ENCODE data around the gene NEU4.
"Not testable (repeated sequence)": the region's sequence is repeated elsewhere in the genome, so short reads cannot be mapped to it uniquely, and the experiment has no call there.

NEU4 gene

DNA sequence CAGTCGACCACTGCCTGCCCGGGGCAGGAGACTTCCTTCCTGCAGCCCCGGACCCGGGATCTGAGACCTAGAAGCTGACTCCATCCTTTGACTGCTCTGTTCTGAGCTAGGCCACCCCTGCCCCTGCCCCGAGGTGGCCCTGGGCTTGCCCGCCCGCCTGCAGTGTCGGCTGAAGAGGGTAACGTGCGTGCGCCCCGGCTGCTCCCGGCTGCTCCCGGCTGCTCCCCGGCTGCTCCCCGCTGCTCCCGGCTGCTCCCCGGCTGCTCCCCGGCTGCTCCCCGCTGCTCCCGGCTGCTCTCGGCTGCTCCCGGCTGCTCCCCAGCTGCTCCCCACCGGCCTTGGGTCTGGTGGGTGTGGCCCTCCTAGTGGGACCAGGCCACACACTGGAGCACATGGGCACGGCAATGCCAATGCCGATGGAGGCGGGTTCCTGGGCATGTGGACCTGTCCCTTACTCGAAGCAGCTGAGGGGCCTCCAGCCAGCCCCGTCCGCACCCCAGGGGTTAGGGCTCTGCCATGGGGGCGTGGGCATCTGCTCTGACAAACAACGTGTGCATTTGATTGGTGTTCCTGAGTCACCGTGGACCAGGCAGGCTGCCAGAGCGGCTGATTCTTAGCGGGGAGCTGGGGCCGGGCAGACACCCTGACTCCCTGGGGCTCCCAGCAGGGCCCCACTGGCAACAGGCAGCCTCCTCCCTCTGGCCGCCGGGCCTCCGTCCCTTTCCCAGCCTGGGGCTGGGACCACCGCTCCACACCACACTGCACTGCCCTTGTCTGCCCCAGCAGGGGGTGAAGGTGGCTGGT, 34.4 kb upstream of the NEU4 start:
- DNase-seq (ENCODE audit: insufficient read length, low spot score) (peak; percentile 3), FAIRE-seq (no peak)

DNA sequence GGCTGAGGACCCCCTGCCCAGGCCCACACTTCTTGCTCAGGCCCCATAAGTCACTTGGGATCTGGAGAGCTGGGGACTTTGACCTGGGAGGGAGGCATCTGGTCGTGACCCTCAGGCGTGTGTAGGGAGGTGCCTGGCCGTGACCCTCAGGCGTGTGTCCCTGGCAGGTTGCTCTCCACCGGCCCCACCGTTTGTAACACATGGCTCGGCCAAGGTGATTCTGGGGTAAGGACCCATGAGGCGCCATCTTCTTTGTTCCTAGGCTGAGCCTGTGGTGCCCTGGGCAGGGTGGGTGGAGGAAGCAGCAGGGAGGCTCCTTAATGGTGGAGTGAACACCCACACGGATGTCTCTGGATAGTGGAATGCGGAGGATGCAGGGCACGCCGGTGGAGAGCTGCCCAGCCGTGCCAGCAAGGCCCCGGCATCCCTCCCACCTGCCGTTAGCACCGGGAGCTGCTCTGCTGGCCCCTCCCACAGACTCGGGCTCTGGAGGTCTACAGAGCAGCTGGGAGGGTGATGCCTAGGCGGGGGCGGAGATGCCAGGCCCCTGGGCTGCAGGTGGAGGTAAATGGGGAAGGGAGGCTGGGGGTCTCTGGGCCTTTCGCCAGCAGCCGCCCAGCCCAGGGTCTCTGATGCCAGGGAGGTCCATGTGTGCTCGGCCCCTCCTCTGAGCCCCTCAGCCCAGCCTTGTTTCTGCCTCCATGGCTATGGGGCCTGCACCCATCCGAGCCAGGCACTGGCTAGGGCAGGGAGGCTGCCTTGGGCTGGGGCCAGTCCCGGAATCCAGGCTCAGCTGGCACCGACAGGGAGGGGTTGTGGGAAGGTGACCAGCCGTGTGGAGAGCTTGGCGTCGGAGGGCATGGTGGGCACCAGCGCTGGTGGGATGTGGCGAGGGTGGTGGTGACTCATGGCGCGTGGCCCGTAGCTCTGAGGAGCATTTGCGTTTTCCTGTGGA, 33.5 kb upstream of the NEU4 start:
- FAIRE-seq (no peak), DNase-seq (ENCODE audit: insufficient read length, low spot score) (peak; percentile 2)

DNA sequence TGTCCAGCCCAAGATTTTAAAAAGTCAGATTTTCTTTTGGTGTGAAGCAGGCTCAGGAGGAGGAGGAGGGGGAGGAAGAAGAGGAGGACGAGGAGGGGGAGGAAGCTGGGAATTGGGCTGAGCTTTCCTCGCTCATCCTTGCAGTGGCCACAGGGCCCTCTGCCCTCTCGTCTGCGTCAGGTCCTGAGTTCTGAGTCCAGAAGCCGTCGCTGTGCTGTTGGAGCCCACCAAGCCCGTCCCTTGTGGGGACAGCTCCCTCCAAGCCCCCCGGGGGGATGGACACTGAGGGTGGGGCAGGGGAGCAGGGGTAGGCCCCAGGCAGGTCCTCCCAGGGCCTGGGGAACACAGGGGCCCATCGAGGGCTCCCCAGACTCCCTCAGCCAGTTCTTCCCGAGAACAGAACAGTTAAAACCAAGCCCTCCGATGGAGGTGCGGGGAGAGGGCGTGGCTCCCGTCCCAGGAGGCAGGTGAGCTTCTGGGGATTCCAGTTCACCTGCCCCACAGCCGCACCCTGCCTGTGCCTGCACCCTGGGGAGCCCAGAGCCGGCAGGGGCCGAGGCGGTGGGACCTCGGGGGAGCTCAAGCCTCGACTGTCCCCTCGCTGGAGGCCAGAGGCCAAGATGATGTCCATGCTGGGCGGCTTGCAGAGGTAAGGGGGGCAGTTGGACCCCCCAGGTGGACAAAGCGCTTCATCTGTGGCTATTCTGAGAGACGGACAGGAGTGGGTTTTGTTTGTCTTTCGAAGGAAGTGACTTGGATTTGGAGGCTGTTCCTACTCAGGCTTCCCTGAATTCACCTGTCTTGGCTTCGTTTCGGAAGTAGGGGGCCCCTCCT, 32.4 kb upstream of the NEU4 start, which contains the start of gene GAL3ST2:
Gene GAL3ST2, plus strand, starts transcription at position 487 of the 834 bp plus-strand sequence. Its CDS starts 134 bp downstream, at position 621.
- DNase-seq (ENCODE audit: insufficient read length, low spot score), result peak; percentile 5
- no peak for FAIRE-seq

DNA sequence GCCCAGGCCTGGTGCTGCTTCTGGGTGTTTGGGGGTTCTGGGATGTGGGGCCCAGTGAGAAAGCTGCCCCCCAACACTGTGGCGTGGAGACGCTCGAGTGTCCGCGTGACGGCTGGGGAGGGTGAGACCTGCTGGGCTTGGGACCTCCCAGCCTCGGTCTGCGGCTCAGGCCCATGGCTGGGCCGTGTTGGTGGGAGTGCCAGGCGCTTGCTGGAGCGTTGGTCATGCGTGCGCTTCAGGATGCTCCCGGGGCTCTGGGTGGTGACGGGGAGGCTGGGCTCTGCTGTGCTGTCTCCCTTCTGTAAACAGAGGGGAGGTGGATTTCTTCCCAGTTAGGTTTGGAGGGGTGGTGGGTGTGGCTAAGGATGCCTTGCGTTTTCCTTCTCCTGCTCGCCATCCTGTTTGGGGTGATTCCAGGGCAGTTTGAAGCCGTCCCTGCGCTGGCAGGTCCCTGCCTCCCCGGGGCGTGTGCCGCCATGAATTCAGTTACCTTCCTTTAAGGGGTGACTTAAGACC, 31.8 kb upstream of the NEU4 start:
- no peak for FAIRE-seq
- peak; percentile 7 for DNase-seq (ENCODE audit: insufficient read length, low spot score)

DNA sequence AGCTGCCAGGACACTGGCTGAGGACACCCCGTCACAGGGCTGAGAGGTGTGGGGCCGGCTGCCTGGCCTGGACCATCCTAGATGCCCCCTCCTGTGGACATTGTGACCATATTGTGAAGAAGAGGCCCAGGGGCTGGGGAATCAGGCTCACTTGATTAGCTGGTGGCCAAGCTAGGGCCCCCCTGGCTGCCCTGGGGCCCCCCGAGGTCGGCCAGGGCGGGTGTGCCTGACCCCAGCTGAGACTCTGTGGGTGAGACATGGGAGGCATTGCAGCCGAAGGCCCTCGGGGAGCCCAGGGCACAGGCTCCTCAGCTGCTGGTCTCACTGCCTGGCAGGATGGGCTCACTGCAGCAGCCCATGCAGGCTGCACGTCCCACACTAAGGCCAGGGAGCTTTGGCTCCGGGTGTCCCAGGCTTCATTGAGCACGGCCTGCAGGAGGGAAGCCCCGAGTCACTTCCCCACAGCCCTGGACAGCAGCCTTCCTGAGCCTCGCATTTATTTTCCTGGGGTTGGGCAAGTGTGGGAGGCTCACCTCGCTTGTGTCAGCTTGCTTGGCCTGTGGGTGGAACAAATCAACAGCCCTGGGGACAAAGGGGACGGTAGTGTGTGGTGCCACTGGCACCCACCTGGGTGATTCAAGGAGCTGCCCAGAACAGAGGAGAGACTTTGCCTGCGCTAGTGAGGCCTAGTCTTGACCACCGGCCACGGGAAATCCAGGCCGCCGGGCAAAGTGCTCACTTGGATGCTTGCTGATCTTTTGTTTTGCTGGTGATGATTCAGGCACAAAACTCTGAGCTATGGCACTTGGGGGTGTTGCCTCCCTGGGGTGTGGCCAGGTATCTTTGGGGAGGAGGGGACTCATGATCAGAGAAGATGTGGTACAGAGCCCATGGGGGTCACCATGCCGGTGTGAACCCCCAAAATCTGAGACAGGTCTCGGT, 31.0 kb upstream of the NEU4 start:
- FAIRE-seq (no peak), DNase-seq (ENCODE audit: insufficient read length, low spot score) (peak; percentile 4)

DNA sequence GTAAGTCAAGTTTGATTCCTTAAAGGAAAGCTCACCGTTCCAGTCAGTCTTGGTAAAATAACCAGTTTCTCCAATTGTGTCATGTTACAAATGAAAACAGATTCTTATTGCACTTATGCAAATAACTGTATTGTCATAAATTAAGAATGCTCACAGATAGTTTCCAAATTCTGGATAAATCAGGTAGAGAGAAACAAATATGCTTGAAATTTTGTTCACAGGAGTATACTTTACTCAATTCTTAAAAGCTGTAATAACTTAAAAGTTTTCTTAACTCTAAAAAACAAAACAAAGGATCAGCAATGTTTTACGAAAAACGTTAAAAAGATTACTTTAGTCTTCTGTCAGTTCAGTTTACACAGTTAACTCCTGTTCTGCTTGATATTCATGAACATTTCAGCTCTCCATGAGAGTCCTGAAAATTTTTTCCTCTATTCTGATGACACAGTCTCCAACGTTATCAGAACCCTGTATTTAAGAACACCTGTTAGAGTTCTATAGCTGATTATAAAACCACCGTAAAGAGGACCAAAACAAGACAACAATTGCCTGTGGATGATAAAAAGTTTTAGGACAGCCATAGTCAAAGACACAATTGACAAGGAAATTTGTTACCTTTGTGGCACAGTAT, 27.9 kb upstream of the NEU4 start:
- DNase-seq (ENCODE audit: insufficient read length, low spot score) (no peak), FAIRE-seq (no peak)

DNA sequence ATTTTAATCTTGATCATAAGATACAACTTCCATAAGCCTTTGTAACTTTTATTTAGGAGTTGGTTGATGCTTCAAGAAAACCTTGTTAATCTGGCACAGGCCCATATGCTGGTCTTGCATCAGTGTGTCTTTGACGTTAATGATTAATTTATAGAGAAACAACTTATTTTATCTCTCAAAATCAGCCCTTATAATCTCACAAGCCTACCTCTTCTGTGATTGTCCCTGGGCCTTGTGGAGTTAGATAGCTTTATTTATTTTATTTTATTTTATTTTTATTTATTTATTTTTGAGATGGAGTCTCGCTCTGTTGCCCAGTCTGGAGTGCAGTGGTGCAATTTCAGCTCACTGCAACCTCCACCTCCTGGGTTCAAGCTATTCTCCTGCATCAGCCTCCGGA, 26.9 kb upstream of the NEU4 start:
- not testable (repeated sequence) for FAIRE-seq; DNase-seq (ENCODE audit: insufficient read length, low spot score)

DNA sequence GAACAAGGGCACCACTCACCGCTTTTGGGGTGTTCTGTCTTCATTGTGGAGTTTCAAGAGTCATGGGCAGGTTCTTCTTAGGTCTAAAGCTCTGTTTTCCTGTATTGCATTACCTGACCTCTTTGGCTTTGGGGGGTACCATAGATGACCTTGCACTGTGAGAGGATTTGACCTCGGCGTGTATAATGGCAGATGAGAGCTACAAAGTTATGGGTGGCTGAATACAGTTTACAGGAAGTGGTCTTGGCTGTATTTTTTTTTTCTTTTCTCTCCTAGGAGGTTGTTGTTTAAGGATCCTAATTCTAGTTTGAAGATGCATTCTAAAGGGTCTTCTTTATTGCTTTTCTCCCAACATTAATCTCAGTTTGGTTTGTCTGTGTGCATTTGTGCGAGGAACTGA, 20.9 kb upstream of the NEU4 start:
- no peak for FAIRE-seq
- no peak for DNase-seq (ENCODE audit: insufficient read length, low spot score)

DNA sequence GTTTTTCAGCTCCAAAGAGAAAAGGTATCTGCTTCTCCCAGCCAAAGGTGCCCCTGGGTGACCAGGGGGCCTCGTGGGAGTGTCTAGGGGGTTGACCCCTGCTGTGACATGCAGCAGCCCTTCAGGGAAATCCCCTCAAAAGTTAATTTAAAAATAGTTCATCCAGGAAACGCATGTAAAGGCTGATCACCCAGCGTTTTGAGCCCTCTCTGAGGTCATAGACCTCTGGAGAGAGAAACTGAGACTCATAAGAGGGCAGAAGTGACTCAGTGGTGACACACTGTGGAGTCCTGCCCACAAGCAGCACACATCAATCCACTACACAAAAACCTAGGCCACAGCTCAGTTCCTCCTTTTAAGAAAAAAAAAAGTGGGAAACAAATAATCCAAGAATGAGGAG, 20.4 kb upstream of the NEU4 start:
- DNase-seq (ENCODE audit: insufficient read length, low spot score), result peak; percentile 3
- FAIRE-seq, result peak; percentile 75

DNA sequence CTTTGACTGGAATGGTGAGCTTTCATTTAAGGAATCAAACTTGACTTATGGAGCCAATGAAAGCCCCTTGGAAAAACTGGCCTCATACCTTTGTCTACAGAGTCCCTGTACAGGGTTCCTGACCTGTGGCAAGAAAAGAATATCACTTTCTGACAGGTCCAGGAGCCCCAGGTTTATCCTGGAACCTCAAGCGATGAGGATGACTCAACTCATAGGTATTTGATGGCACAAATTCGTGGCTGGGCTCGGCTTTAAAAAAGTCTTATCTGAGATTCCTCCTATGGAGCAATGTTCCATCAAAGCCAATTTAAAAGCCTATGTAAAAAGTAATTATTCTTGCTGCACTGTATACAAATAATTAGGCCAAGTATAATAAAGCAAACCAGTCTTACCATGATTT, 17.6 kb upstream of the NEU4 start:
- FAIRE-seq; DNase-seq (ENCODE audit: insufficient read length, low spot score): not testable (repeated sequence)

DNA sequence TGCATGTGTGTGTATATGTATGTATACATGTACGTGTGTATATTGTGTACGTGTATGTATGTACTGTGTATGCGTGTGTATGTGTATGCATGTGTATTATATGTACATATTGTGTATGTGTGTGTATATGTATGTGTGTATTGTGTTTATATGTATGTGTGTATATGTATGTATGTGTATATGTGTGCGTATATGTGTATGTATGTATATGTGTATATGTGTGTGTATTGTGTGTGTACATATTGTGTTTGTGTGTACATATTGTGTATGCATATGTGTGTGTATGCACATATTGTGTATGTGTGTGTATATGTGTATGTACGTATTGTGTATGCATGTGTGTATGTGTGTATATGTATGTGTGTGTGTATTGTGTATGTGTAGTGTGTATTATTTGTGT, 15.6 kb upstream of the NEU4 start:
- DNase-seq (ENCODE audit: insufficient read length, low spot score) (no peak), FAIRE-seq (no peak)

DNA sequence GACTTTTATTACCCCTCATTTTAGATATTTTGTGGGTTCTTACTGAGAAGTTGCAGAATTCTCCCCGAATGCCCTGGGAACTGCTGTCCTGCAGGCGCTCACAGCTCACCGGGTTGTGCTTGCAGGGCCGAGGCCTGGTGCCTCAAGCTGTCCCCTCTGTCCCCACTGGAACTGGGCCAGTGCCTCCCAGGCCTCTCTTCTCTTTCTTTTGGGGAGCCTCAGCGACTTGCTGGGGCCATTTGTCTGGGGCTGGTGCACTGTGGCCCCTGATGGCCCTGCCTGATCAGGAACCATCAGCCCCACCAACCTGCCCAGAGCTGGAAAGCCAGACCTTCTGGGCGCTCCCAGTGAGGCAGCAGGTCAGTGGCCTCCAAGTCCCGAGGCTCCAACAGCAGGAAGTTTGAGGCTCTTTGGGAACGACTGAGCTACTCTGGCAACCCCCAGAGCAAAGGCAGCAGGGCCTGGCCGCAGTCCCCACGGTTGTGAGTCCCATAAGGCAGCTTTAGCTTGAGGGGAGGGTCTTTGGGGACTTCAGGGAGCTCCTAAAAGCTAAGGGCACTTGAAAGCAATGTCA, 14.7 kb upstream of the NEU4 start:
- FAIRE-seq (no peak), DNase-seq (ENCODE audit: insufficient read length, low spot score) (no peak)

DNA sequence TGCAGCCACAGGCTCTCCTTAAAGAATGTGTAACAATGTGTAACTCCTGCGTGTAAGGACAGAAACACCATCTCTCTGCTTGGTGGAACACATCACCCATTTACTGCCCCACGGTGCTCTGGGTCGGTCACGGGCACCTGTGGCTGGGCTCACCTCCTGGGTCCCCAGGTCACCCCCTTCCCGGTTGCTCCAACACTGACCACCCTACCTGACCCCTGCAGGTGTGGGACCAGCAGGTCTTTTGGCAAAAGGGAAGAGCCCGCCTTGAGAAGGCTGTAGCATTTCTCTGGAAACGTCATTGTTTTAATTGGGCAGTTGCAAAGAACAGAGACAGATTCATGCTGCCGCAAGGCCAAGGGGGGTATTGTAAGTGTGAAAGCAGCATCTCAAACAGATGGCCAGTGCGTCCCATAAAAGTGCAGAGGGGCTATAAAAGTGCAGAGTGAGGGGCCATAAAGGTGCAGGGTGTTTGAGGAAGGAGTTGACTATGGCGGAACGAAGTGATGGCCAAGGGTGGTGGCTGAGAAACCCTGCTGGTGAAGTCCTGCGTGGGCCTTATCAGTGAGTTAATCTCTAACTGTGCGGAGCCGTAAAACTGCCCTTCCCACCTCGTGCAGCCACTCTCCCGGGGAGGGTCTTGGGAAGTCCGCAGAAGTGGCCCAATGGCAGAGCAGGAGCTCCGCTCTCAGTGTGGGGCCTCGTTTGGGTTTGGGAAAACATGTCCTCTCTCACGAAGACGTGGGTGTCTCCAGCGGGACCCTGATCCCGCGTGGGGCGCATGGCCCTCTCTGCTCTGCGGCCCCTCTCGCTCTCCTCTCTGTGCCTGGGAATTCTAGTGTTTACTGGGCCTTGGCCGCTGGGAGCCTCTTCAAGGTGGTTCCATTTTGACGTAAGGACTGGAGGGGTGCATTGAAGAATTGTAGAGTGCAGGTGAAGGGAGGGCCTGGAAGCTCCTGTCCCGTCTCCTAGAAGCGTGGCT, 13.7 kb upstream of the NEU4 start:
- DNase-seq (ENCODE audit: insufficient read length, low spot score) (no peak), FAIRE-seq (no peak)

DNA sequence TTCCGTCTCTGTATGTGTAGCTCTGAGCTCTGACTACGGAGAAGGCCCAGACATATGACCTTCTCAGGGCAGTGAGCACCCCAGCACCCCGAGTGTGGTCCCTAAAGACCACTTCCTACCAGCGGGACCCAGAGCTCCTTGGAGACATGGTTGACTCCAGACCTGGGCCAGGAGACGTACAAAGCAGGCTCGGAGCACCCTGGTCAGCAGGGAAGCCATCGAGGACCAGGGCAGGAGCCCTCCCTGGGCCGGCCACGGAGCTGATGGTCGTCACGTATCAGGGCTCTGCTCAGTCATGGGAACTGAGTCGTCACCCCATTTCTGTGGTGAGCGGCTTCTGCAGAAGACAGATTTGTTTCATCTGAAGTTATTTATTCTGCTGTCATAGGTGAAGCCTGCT, 12.8 kb upstream of the NEU4 start:
- DNase-seq (ENCODE audit: insufficient read length, low spot score), result no peak
- no peak for FAIRE-seq

DNA sequence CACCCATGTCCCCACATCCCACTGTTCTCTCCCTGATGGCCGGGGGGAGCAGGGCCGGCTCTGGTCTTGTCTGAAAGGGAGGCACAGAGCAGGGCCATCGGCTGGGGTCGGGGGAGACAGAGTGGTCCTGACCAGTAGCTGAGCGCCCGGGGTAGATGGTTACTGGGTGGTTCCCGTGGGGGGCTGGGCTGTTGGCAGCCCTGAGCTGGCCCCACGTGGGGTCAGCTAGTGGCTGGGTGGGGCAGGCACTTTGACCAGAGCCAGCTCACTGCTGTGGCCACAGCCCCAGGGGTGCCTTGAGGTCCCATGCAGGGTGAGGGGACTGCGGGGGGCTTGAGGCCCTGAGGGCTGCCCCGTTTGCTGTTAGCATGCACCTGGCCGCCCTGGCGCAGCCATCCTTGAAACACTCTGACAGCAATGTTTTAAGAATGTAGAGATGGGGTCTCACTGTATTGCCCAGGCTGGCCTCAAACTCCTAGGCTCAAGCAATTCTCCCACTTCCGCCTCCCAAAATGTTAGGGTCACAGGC, 12.3 kb upstream of the NEU4 start:
- no peak for DNase-seq (ENCODE audit: insufficient read length, low spot score)
- FAIRE-seq, result no peak

DNA sequence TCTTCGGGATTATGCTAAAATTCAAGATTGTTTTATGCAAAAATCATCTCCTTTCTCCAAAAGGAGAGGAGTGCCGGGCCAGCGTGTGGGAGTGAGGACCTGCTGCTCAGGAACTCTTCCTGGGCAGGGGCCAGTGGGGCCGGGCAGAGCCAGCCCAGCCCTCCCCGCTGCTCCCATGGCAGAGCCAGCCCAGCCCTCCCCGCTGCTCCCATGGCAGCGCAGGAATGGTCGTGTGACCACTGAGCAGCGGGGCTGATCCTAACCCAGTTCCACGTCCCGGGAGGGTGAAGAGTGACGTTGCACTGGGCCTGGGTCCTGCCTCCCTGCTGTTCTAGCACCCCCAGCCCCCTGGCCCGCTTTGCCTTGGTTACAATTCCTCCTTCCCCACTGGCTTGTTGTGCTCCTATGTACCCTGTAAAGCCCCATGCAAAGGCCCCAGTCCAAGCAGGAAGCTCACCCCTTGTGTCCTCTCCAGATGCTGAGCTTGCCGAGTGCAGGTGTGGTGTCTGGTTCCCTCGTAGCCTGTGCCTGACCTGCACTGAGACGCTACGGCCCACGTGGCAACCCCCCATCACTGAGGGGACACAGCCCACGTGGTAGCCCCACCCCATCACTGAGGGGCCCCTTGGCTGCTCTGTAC, 11.4 kb upstream of the NEU4 start:
- FAIRE-seq (no peak), DNase-seq (ENCODE audit: insufficient read length, low spot score) (peak; percentile 1)
